Heart left ventricle (tissue), 16 donors: ENCODE data around the gene HOXD9. TPM values are rescaled to one million over a fixed set of nuclear protein-coding genes. Genes with fewer than 3 reads are reported as not detected.
A peak's percentile ranks its signal among the peaks of the same experiment; 100 is the strongest.

ENCODE experiments used
- ATAC-seq, 4 donors: fragments of 200-7000 bp; cut with Tn5 transposase; one replicate each; pipeline ENCODE4 v1.9.1; 2020 to 2022; ENCODE audit warnings: moderate library complexity in 4 of 4, mild to moderate bottlenecking in 3 of 4, moderate number of reproducible peaks in 1 of 4
- DNase-seq, 5 donors: peaks; one replicate each; pipeline ENCODE4 v3.0.0-alpha.2; 2020
- H3K27ac ChIP-seq, 12 donors: fragments of 200-600 bp; sonication (generic) in 4 of 12; one replicate each; pipeline versions ENCODE4 v1.5.0 to v1.8.0; 2016 to 2022; ENCODE audit warnings: mild to moderate bottlenecking in 2 of 12
- H3K27me3 ChIP-seq, 9 donors: fragments of 200-600 bp; sonication (generic) in 2 of 9; one replicate each; pipeline versions ENCODE4 v1.5.1 to v1.8.0; 2016 to 2022; ENCODE audit warnings: mild to moderate bottlenecking in 3 of 9
- H3K36me3 ChIP-seq, 9 donors: fragments of 200-600 bp; sonication (generic) in 2 of 9; one replicate each; pipeline versions ENCODE4 v1.5.0 to v1.8.0; 2018 to 2022; ENCODE audit warnings: mild to moderate bottlenecking in 2 of 9
- H3K4me1 ChIP-seq, 12 donors: fragments of 200-600 bp; sonication (generic) in 4 of 12; one replicate each; pipeline versions ENCODE4 v1.5.0 to v1.8.0; 2016 to 2022; ENCODE audit warnings: mild to moderate bottlenecking in 3 of 12
- H3K4me3 ChIP-seq, 12 donors: fragments of 200-600 bp; sonication (generic) in 4 of 12; one replicate each; pipeline versions ENCODE4 v1.5.0 to v1.8.0; 2017 to 2022; ENCODE audit warnings: mild to moderate bottlenecking in 9 of 12, moderate library complexity in 4 of 12
- H3K9me3 ChIP-seq, 12 donors: fragments of 200-600 bp; sonication (generic) in 4 of 12; one replicate each; pipeline versions ENCODE4 v1.5.0 to v1.8.0; 2016 to 2022; ENCODE audit warnings: mild to moderate bottlenecking in 1 of 12
- CTCF ChIP-seq, 12 donors: fragments of 200-600 bp; sonication (generic) in 4 of 12; IDR thresholded peaks; one replicate each; pipeline versions ENCODE4 v1.5.0 to v1.8.0; 2018 to 2022; ENCODE audit warnings: antibody characterized with exemption in 12 of 12, mild to moderate bottlenecking in 5 of 12
- POLR2A ChIP-seq, 2 donors: fragments of 450-650 bp; IDR thresholded peaks; one replicate each; pipeline ENCODE4 v1.6.1; 2017; ENCODE audit warnings: antibody characterized with exemption in 2 of 2, mild to moderate bottlenecking in 2 of 2, moderate library complexity in 2 of 2
- WGBS, 4 donors: extraction: QIAGEN DNeasy Blood & Tissue Kit in 2 of 4; methylation state at CpG; one replicate each; pipeline versions ENCODE4 v1.1.5 to v1.1.7; 2013 to 2018; 5-methylcytosine and 5-hydroxymethylcytosine counted together
- intact Hi-C, 10 donors: fragments of 100-400 bp; cut with DNase I; formaldehyde crosslinking; loops; one replicate each; pipeline versions ENCODE4 v1.11.1 to v1.14.2; 2022
- microRNA counts, 2 donors: library from miRNA; unstranded; fragments of <30 nt; microRNA quantifications; one replicate each; lab custom pipeline; 2016
- microRNA-seq, 4 donors: library from miRNA; unstranded; fragments of <30 nt; microRNA quantifications; one replicate each; pipeline versions ENCODE4 to v1.2.0, GENCODE V29; 2017 to 2020
- polyA plus RNA-seq, 2 donors: library from polyadenylated mRNA; stranded (reverse); fragments of 200-250 nt; gene quantifications; one replicate each; pipeline ENCODE4 v1.2.3, GENCODE V29; 2013
- total RNA-seq, 9 donors: library from RNA; depleted of rRNA in 2 of 9; stranded (reverse); fragments of >200 nt in 2 of 9; fragmentation: NEBNext Ultra II Directional in 3 of 9; extraction: Animal tissue kit (Norgen Biotek cat#: 25700) in 3 of 9; gene quantifications; one replicate each; pipeline versions ENCODE4 v1.1.0 to v1.2.4, GENCODE V29; 2016 to 2023
- donor health status: ischemic (EF 13 %, LVEDD 7.1; RV severe dilation, severe dysfunction).
- donor health status: healthy with polysubstance abuse.
- donor health status: DM: no; HTN: yes; CAD: no.
- donor health status: DM: no; HTN: no; CAD: no.
- donor health status: ischemic (EF 25% LVEDD 6.9; RV normal size, moderate dysfunction).
- donor health status: ischemic (EF 25% LVEDD 5.7; RV mildly dilated, moderate dysfunction).
- donor health status: healthy.
- donor health status: DM: yes; HTN: yes; CAD: no.
- donor health status: ischemic (EF 35%, LVEDD 5.7; RV mildly dilated, moderate dysfunction).
- donor health status: nonischemic (EF 11% LVEDD 7.7; RV severe dilation, severe dysfunction).
- donor health status: DM: yes; HTN: yes; CAD: no.
- donor health status: PGD.
- donor health status: ischemic (EF 29% LVEDD 5.4; RV normal size, mild dysfunction).
- donor health status: nonischemic (EF 23%, LVEDD 6.1; RV moderate dilation, normal function).

HOXD9 gene
- total and polyA plus RNA-seq, 11 donors, result 0.23 to 0.43 (median 0.40) TPM; not detected in 8

GRCh38 chr2:176174382-176174823, 51.9 kb downstream of the HOXD9 start:
- Histone ChIP-seq H3K4me3 (peak overlapping the region in 1 of 12 donors; percentile 11), H3K27me3 (peaks cover 61 to 100% (median 97%) of the 10 kb centered on the region in 9 donors), H3K4me1 (peaks cover 0 to 31% (median 5%) of the 10 kb centered on the region in 12 donors), H3K36me3 (no peaks in the 10 kb centered on the region), H3K9me3 (no peaks in the 10 kb centered on the region), H3K27ac (peak overlapping the region in 2 of 12 donors; percentile 43 to 76)
- no peak for ATAC-seq
- intact Hi-C loops, result loop anchor here in 1 of 10 donors (10.0 kb wide), 1 partner anchor 90 kb away; the partner anchor contains the start of gene MTX2
- TF ChIP-seq CTCF (IDR thresholded peaks at IDR 0.05) (no peak), POLR2A (IDR thresholded peaks at IDR 0.05) (no peak)
- no peak for DNase-seq
- WGBS, 4 donors, result 17 to 30% (median 24%) methylated on average over 9 to 14 of the region's 14 CpGs

MicroRNAs encoded within 50 kb of the gene (microRNA counts, 767-probe panel; counts per million panel counts)
- 2,769 to 2,827 counts per million in 2 donors for microRNA hsa-miR-10b-5p (lab: Ali Mortazavi, UCI)

Small RNAs within 50 kb of the gene (microRNA-seq; reads per million reads assigned to microRNA genes)
- gene MIR10B, result 1,353 to 4,799 (median 2,376) reads per million in 4 donors

Other genes starting within 250 kb of the HOXD9 start
- 10 to 100 TPM; 16.3 to 45.6 (median 33.5) TPM for gene LNPK, start 120.5 kb upstream of the HOXD9 start, total RNA-seq
- gene LNPK, start 120.5 kb upstream of the HOXD9 start, polyA plus RNA-seq, result 1 to 10 TPM; 5.0 to 9.7 TPM
- gene EVX2, start 38.8 kb upstream of the HOXD9 start, total RNA-seq, result under 1 TPM in 1 of 9 donors, not detected in 8; 0.06 TPM
- not detected for gene EVX2, start 38.8 kb upstream of the HOXD9 start, polyA plus RNA-seq
- gene HOXD13, start 30.0 kb upstream of the HOXD9 start, total RNA-seq, result not detected
- not detected for gene HOXD13, start 30.0 kb upstream of the HOXD9 start, polyA plus RNA-seq
- gene HOXD12, start 22.9 kb upstream of the HOXD9 start, total RNA-seq, result not detected
- not detected for gene HOXD12, start 22.9 kb upstream of the HOXD9 start, polyA plus RNA-seq
- not detected for gene HOXD11, start 15.4 kb upstream of the HOXD9 start, total RNA-seq
- not detected for gene HOXD11, start 15.4 kb upstream of the HOXD9 start, polyA plus RNA-seq
- under 1 TPM in 1 of 9 donors, not detected in 8; 0.43 TPM for gene HOXD10, start 5.9 kb upstream of the HOXD9 start, total RNA-seq
- gene HOXD10, start 5.9 kb upstream of the HOXD9 start, polyA plus RNA-seq, result under 1 TPM in 1 of 2 donors, not detected in 1; 0.03 TPM
- 1 to 10 TPM in 3 of 9 donors, under 1 TPM in 6; 0.37 to 1.8 (median 0.59) TPM for gene HOXD8, start 7.0 kb downstream of the HOXD9 start, total RNA-seq
- gene HOXD8, start 7.0 kb downstream of the HOXD9 start, polyA plus RNA-seq, result under 1 TPM; 0.21 to 0.42 TPM
- gene HOXD4, start 28.8 kb downstream of the HOXD9 start, total RNA-seq, result under 1 TPM in 7 of 9 donors, not detected in 2; 0.17 to 0.96 (median 0.42) TPM
- under 1 TPM; 0.10 to 0.19 TPM for gene HOXD4, start 28.8 kb downstream of the HOXD9 start, polyA plus RNA-seq
- 1 to 10 TPM in 2 of 9 donors, under 1 TPM in 7; 0.35 to 1.4 (median 0.56) TPM for gene HOXD3, start 34.6 kb downstream of the HOXD9 start, total RNA-seq
- under 1 TPM; 0.04 to 0.30 TPM for gene HOXD3, start 34.6 kb downstream of the HOXD9 start, polyA plus RNA-seq
- under 1 TPM in 4 of 9 donors, not detected in 5; 0.16 to 0.51 (median 0.24) TPM for gene HOXD1, start 65.9 kb downstream of the HOXD9 start, total RNA-seq
- gene HOXD1, start 65.9 kb downstream of the HOXD9 start, polyA plus RNA-seq, result under 1 TPM in 1 of 2 donors, not detected in 1; 0.08 TPM
- 10 to 100 TPM; 37.6 to 57.8 (median 43.2) TPM for gene MTX2, start 146.7 kb downstream of the HOXD9 start, total RNA-seq
- gene MTX2, start 146.7 kb downstream of the HOXD9 start, polyA plus RNA-seq, result 10 to 100 TPM; 74.4 to 79.7 TPM